T-cell (primary cell): Measurements from ENCODE around the gene BTN2A1. TPM values are rescaled to one million over a fixed set of nuclear protein-coding genes. Genes with fewer than 3 reads are reported as not detected.
A peak's percentile ranks its signal among the peaks of the same experiment; 100 is the strongest.
"Not testable (repeated sequence)": the region's sequence is repeated elsewhere in the genome, so short reads cannot be mapped to it uniquely, and the experiment has no call there.

Source experiments
- ATAC-seq, 4 experiments: fragments of 200-7000 bp in 3 of 4; fragments of 150-1000 bp in 1 of 4; cut with Tn5 transposase; replicated peaks in 1 of 4; 1 replicate in 3 of 4; 2 replicates in 1 of 4; pipeline ENCODE4 v1.10.0; 2021; ENCODE audit warnings: moderate library complexity in 3 of 4, mild to moderate bottlenecking in 2 of 4, moderate number of reproducible peaks in 1 of 4
- CTCF ChIA-PET, 2 donors: fragments of 300-600 bp; sonication (Branson Sonifier 250); formaldehyde crosslinking; loops; one replicate each; lab custom pipeline; 2022; ENCODE audit warnings: antibody characterized with exemption in 2 of 2; lab: Charles Lee
- POLR2A ChIA-PET, 2 donors: fragments of 300-600 bp; sonication (Branson Sonifier 250); formaldehyde crosslinking; loops; one replicate each; lab custom pipeline; 2022; ENCODE audit warnings: antibody characterized with exemption in 2 of 2; lab: Charles Lee
- DNase-seq, 35 experiments: peaks; one replicate each; pipeline versions ENCODE4 v3.0.0 to v3.0.0-alpha.2; 2013 to 2023
- H3K27ac ChIP-seq: one replicate; pipeline ENCODE4 v1.5.1; 2013; ENCODE audit warnings: low read length
- H3K27me3 ChIP-seq, 2 experiments: replicated peaks in 1 of 2; 1 replicate in 1 of 2; 2 replicates in 1 of 2; pipeline versions ENCODE4 v1.6.1 to v1.7.0; 2013; ENCODE audit warnings: low read length in 1 of 2, mixed read lengths in 1 of 2; ENCODE audit not compliant: control insufficient read depth in 2 of 2, insufficient read depth in 2 of 2; ENCODE audit errors: extremely low read depth in 1 of 2
- H3K36me3 ChIP-seq, 2 donors: 1 replicate in 1 of 2; 2 replicates in 1 of 2; pipeline versions ENCODE4 v1.6.1 to v1.7.0; 2013; ENCODE audit warnings: low read length in 1 of 2; ENCODE audit not compliant: control insufficient read depth in 2 of 2, insufficient read depth in 1 of 2; ENCODE audit errors: extremely low read depth in 1 of 2
- H3K4me1 ChIP-seq, 2 experiments: 1 replicate in 1 of 2; 2 replicates in 1 of 2; pipeline versions ENCODE4 v1.6.1 to v1.7.0; 2013; ENCODE audit warnings: low read length in 2 of 2, mixed read lengths in 1 of 2; ENCODE audit not compliant: insufficient read depth in 2 of 2, control insufficient read depth in 1 of 2; ENCODE audit errors: extremely low read depth in 1 of 2
- H3K4me3 ChIP-seq, 2 donors: 1 replicate in 1 of 2; 2 replicates in 1 of 2; pipeline versions ENCODE4 v1.5.1 to v1.7.0; 2013; ENCODE audit warnings: mild to moderate bottlenecking in 2 of 2, low read length in 1 of 2, moderate library complexity in 1 of 2; ENCODE audit not compliant: control insufficient read depth in 1 of 2; ENCODE audit errors: extremely low read depth in 1 of 2
- H3K9me3 ChIP-seq: 2 replicates; pipeline ENCODE4 v1.7.0; 2013
- H3K27ac Mint-ChIP-seq, 2 donors: one replicate each; pipeline ENCODE4 v1.8.0; 2020 to 2021; ENCODE audit warnings: mild to moderate bottlenecking in 2 of 2, mixed read lengths in 2 of 2
- H3K27me3 Mint-ChIP-seq, 2 donors: one replicate each; pipeline ENCODE4 v1.8.0; 2021 to 2022; ENCODE audit warnings: mixed read lengths in 2 of 2
- H3K36me3 Mint-ChIP-seq: one replicate; pipeline ENCODE4 v1.8.0; 2021; ENCODE audit warnings: mixed read lengths
- H3K4me1 Mint-ChIP-seq, 3 donors: one replicate each; pipeline ENCODE4 v1.8.0; 2020 to 2022; ENCODE audit warnings: mixed read lengths in 3 of 3, mild to moderate bottlenecking in 1 of 3
- H3K4me3 Mint-ChIP-seq, 3 donors: one replicate each; pipeline ENCODE4 v1.8.0; 2020 to 2022; ENCODE audit warnings: mild to moderate bottlenecking in 3 of 3, mixed read lengths in 3 of 3, moderate library complexity in 3 of 3
- H3K9me3 Mint-ChIP-seq, 3 donors: one replicate each; pipeline ENCODE4 v1.8.0; 2020 to 2022; ENCODE audit warnings: mixed read lengths in 3 of 3
- WGBS: methylation state at CpG from one replicate; pipeline ENCODE4 v1.1.5; 2013; ENCODE audit warnings: missing lambda C conversion rate; ENCODE audit not compliant: insufficient coverage; 5-methylcytosine and 5-hydroxymethylcytosine counted together
- total RNA-seq, 35 experiments: library from RNA in 6 of 35; stranded (reverse) in 6 of 35; fragments of 120-200 nt in 1 of 35; gene quantifications; one replicate each; pipeline versions ENCODE4 v1.2.1 to v1.2.4 and lab custom pipeline; 2013 to 2026

Gene BTN2A1
- total RNA-seq, 5 donors from 2014 or later (not counting 1 experiment from before 2014, with no cell fraction given): 36.1 to 53.4 (median 47.9) TPM

GRCh38 chr6:26414281-26414680 lies 43.5 kb upstream of the BTN2A1 start:
- peaks cover 11 to 25% (median 16%) of the 10 kb centered on the region in 3 donors for H3K4me1 Mint-ChIP-seq
- no peak overlapping the region for H3K27ac Mint-ChIP-seq
- H3K27me3 Mint-ChIP-seq: no peaks in the 10 kb centered on the region
- DNase-seq: no peak
- H3K9me3 Mint-ChIP-seq: peaks cover 0 to 11% (median 9%) of the 10 kb centered on the region in 3 donors
- H3K9me3 ChIP-seq: no peaks in the 10 kb centered on the region
- WGBS: 100% methylated on average over 3 of the region's 3 CpGs
- H3K4me3 Mint-ChIP-seq: no peak overlapping the region
- no peak overlapping the region for H3K27ac ChIP-seq
- no peak overlapping the region for H3K4me3 ChIP-seq
- H3K36me3 Mint-ChIP-seq: peaks cover 68% of the 10 kb centered on the region
- ChIA-PET POLR2A (interaction anchor here in 1 of 2 donors (0.8 kb wide), 1 partner anchor 69 kb away, joined by 3 read pairs; no protein-coding TSS in a partner anchor), CTCF (no interaction called here)
- peaks cover 0 to 48% of the 10 kb centered on the region in 2 donors for H3K36me3 ChIP-seq
- ATAC-seq: no peak
- no peaks in the 10 kb centered on the region for H3K27me3 ChIP-seq
- peaks cover 0 to 4% of the 10 kb centered on the region in 2 experiments for H3K4me1 ChIP-seq

- peaks cover 0 to 40% of the 10 kb centered on the region in 2 donors for H3K36me3 ChIP-seq
- ATAC-seq (no peak), DNase-seq (no peak)
- Mint-ChIP-seq H3K4me1 (peaks cover 11 to 22% (median 11%) of the 10 kb centered on the region in 3 donors), H3K36me3 (peaks cover 60% of the 10 kb centered on the region), H3K27me3 (no peaks in the 10 kb centered on the region), H3K27ac (no peak overlapping the region), H3K9me3 (peaks cover 0 to 11% (median 9%) of the 10 kb centered on the region in 3 donors), H3K4me3 (no peak overlapping the region)
- ChIA-PET CTCF (no interaction called here), POLR2A (interaction anchor here in 1 of 2 donors (0.8 kb wide), 1 partner anchor 70 kb away, joined by 3 read pairs; no protein-coding TSS in a partner anchor)
- no peaks in the 10 kb centered on the region for H3K27me3 ChIP-seq
- no peak overlapping the region for H3K4me3 ChIP-seq
- no peaks in the 10 kb centered on the region for H3K9me3 ChIP-seq
- peaks cover 0 to under 1% of the 10 kb centered on the region in 2 experiments for H3K4me1 ChIP-seq
- no peak overlapping the region for H3K27ac ChIP-seq
- no CpG with 5 or more reads among the region's 1 CpG for WGBS
These were observed 42.6 kb upstream of the BTN2A1 start for GRCh38 chr6:26415036-26415614.

- ChIA-PET POLR2A (no interaction called here), CTCF (no interaction called here)
- no peak overlapping the region for H3K4me3 Mint-ChIP-seq
- peak overlapping the region in 1 of 2 donors; percentile 45 for H3K27ac Mint-ChIP-seq
- H3K9me3 Mint-ChIP-seq: peaks cover 0 to 11% (median 9%) of the 10 kb centered on the region in 3 donors
- ATAC-seq (no peak), DNase-seq (no peak)
- no CpG with 5 or more reads among the region's 2 CpGs for WGBS
- no peaks in the 10 kb centered on the region for H3K27me3 Mint-ChIP-seq
- H3K9me3 ChIP-seq: no peaks in the 10 kb centered on the region
- H3K4me1 Mint-ChIP-seq: peaks cover 9 to 22% (median 10%) of the 10 kb centered on the region in 3 donors
- peaks cover 55% of the 10 kb centered on the region for H3K36me3 Mint-ChIP-seq
- no peaks in the 10 kb centered on the region for H3K27me3 ChIP-seq
- no peak overlapping the region for H3K27ac ChIP-seq
- peaks cover 0 to 33% of the 10 kb centered on the region in 2 donors for H3K36me3 ChIP-seq
- H3K4me1 ChIP-seq: peaks cover 1 to 7% of the 10 kb centered on the region in 2 experiments
- no peak overlapping the region for H3K4me3 ChIP-seq
These were observed 42.0 kb upstream of the BTN2A1 start for GRCh38 chr6:26415791-26416190.

DNA sequence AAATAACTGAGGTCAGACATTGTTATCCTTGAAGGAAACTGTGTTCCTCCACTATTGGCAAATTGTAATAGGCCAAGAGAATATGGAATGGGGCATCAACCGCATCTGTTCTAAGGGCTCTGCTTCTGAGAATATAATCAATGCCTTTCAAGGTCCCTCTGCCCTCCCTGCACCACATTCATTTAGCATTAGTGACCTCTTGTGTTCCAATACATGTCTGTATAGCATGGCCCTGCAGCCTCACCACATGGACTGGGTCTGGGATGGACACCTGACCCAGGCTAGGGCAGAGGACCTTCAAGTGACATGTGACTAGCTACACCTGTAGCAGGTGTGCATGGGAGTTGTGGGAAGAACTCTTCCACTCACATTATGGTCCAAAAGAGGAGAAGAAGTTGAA lies 41.5 kb upstream of the BTN2A1 start:
- Histone ChIP-seq H3K27me3 (no peaks in the 10 kb centered on the region), H3K27ac (no peak overlapping the region), H3K4me1 (peaks cover 4 to 10% of the 10 kb centered on the region in 2 experiments), H3K9me3 (no peaks in the 10 kb centered on the region), H3K36me3 (peaks cover 0 to 28% of the 10 kb centered on the region in 2 donors), H3K4me3 (no peak overlapping the region)
- Mint-ChIP-seq H3K9me3 (peaks cover 0 to 11% (median 9%) of the 10 kb centered on the region in 3 donors), H3K27me3 (no peaks in the 10 kb centered on the region), H3K4me3 (no peak overlapping the region), H3K27ac (peak overlapping the region in 1 of 2 donors; percentile 12), H3K4me1 (peaks cover 9 to 22% (median 10%) of the 10 kb centered on the region in 3 donors), H3K36me3 (peaks cover 50% of the 10 kb centered on the region)
- no CpG with 5 or more reads among the region's 1 CpG for WGBS
- no peak for ATAC-seq
- CTCF ChIA-PET: no interaction called here
- no peak for DNase-seq
- POLR2A ChIA-PET: no interaction called here

- H3K9me3 ChIP-seq, H3K27ac ChIP-seq, ATAC-seq, DNase-seq, H3K4me3 ChIP-seq, H3K27me3 Mint-ChIP-seq, H3K27ac Mint-ChIP-seq, POLR2A ChIA-PET, H3K27me3 ChIP-seq, H3K4me3 Mint-ChIP-seq: not testable (repeated sequence)
- H3K4me1 ChIP-seq: peaks cover 4 to 18% of the 10 kb centered on the region in 2 experiments
- Mint-ChIP-seq H3K4me1 (peaks cover 11 to 14% (median 12%) of the 10 kb centered on the region in 3 donors), H3K9me3 (peaks cover 0 to 11% (median 9%) of the 10 kb centered on the region in 3 donors), H3K36me3 (peaks cover 33% of the 10 kb centered on the region)
- CTCF ChIA-PET: interaction anchor here (0.6 kb wide), 2 partner anchors 65 to 93 kb away, joined by 3 to 10 read pairs; no protein-coding TSS in a partner anchor
- WGBS: 96% methylated on average over 2 of the region's 2 CpGs
- peaks cover 0 to 10% of the 10 kb centered on the region in 2 donors for H3K36me3 ChIP-seq
These were observed 39.7 kb upstream of the BTN2A1 start for GRCh38 chr6:26418077-26418476.

DNA sequence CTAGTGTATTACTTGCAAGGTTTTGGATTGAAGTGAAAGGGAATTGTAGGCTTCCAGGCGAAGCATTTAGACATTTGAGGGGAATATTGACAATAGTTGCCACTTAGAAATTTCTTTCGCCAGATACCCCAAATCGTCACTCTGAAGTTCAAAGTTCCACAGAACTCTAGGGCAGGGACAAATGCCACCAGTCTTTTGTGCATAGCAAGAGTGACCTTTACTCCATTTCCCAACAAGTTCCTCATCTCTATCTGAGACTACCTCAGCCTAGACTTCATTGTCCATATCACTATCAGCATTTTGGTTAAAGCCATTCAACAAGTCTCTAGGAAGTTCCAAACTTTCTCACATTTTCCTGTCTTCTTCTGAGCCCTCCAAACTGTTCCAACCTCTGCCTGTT lies 39.0 kb upstream of the BTN2A1 start:
- H3K4me3 Mint-ChIP-seq, H3K4me3 ChIP-seq, H3K27ac ChIP-seq, H3K36me3 ChIP-seq, H3K27me3 ChIP-seq, DNase-seq, POLR2A ChIA-PET, H3K9me3 ChIP-seq, H3K27me3 Mint-ChIP-seq, ATAC-seq: not testable (repeated sequence)
- peaks cover 4 to 18% of the 10 kb centered on the region in 2 experiments for H3K4me1 ChIP-seq
- Mint-ChIP-seq H3K27ac (peak overlapping the region in 1 of 2 donors; percentile 29), H3K9me3 (peaks cover 0 to 11% (median 9%) of the 10 kb centered on the region in 3 donors), H3K36me3 (peaks cover 26% of the 10 kb centered on the region), H3K4me1 (peaks cover 6 to 13% (median 12%) of the 10 kb centered on the region in 3 donors)
- CTCF ChIA-PET: interaction anchor here (0.6 kb wide), 2 partner anchors 65 to 92 kb away, joined by 3 to 10 read pairs; no protein-coding TSS in a partner anchor
- 93% methylated on average over 2 of the region's 3 CpGs for WGBS
